Measurements from ENCODE around the gene AP3S1.
A peak's percentile ranks its signal among the peaks of the same experiment; 100 is the strongest.

AP3S1 gene

DNA sequence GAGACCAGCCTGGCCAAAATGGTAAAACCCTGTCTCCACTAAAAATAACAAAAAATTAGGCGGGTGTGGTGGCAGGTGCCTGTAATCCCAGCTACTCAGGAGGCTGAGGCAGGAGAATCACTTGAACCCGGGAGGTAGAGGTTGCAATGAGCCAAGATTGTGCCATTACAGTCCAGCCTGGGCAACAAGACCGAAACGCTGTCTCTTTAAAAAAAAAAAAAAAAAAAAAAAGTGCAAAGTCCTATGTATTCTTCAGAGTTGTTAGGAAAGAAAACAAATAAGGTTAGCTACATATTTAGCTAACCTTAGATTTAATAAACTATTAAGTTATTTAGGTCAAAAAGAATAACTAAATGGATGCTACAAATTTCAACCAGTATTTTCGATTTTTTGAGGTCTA lies 11.8 kb upstream of the AP3S1 start:
- no peak for DNase-seq

DNA sequence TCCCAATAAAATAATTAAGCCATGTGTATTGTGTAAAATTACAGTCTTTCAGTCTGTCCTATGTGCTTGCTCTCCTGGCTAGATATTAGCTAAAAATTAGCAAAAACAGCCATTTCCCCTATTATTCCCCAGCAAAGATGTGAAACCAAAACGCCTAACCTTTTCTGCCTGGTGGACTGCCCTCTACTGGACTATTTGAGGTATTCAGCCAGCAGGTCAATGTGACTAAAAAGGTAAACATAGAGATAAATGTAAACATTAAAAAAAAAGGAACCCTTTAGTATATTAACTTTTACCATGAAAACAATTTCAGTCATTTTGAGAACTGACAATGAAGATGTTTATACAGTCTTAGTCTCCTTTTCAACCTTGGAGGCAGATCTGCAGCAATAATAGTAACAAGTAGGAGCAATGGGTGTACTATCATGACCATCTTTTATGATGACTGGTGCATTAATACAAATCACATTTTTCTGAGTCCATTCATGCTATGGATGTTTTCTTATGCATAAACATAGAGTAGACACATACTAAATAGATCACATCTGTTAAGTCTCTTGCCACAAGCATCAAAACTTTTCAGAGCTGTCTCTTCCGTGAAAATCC lies 10.5 kb upstream of the AP3S1 start:
- DNase-seq = peak; percentile 35

DNA sequence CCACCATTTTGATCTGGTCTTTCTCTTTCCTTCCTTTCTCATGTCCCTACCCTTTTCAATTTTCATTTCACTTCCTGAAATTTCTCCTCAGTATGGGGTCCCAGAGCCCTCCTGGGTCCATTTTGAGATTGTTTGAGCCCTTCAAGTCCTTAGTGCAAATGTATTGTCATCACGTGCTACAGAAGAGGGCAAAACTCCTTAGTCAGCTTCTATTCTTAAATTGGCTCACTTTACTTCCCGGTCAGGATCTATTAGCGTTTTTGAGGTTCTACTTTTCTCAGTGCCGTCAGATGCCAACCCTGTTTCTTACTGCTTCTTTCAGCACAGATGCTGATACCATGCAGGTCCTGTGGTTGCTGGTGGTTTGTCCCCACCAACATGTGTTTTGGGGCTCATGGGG lies 6.3 kb upstream of the AP3S1 start:
- no peak for DNase-seq

DNA sequence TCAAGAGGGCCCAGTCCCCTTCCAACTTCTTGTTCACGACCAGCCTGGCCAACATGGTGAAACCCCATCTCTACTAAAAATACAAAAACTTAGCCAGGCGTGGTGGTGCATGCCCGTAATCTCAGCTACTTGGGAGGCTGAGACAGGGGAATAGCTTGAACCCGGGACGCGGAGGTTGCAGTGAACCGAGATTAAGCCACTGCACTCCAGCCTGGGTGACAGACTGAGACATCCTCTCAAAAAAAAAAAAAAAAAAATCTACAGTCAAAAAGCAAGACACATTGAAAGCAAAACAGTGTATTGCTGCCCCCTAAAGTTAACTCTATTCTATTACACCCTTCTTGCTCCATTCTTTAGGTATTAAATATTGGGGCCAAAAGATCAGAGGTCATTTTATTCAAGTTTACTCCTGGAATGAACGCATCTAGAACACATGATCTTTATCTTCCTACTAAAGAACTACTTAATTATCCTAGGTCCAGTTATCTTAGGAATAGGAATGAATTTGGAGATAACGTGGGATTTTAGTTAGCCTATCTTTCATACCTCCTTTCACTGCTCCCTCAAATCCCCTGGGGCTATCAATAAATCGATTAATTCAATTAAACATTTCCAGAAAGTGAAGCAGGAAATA lies 2.7 kb upstream of the AP3S1 start:
- DNase-seq = no peak

DNA sequence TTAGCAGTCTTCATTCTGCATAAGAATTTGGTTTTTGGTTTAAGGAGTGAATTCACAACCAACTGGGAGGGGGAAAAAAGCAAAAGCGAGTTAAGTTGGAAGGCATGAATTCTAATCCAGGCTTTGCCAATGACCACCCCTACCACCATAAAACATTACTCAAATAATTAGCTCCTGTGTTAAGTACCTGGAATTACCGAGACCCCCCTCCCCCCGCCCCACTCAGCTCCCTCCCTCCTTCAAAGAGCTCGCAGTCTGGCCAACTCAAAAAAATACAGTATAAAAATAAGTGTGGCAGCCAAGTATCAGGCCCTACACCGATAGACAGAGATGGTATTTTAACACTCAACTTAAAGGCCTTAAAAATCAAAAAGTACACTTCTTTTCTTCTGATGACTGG lies 862 bp upstream of the AP3S1 start:
- DNase-seq = peak; percentile 26

DNA sequence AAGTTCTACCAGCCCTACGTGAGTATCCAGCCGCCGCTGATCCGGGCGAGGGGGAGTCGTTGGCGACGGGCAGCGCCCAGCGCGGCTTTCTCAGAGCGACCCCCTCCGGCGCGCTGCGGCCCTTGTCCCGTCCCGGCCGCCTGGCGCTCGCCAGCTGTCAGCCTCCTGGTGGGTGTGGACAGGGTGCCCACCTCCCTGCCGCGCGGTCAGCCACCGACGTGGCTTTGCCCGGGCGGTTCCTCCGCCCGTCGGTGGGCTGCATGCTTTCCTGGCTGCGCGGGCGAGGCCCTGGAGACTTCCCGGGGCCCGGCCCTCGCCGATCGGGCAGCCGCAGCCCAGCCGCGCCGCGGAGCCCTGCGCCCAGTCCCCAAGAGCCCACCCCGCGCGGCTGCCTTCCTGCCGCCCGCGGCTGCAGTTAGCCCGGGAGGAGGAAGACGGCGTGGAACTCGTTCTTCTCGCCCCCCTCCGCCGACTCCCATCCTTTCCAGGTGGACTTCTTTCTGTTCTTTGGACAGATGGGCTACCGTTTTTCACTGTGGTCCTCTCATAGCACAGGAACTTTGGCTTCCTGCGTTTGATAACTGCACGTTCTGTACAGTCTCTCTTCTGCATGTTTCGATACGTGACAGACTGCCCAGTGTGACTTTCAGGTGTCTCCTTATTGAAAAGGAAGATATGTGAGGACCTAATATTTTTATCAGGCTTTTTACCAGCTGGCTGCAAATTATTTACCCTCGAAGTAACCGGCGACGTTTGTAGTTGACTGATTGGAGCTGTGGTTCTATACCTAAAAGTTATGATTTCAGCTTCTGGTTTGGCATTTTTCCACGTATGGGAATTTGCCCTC lies 577 bp downstream of the AP3S1 start:
- no peak for DNase-seq

DNA sequence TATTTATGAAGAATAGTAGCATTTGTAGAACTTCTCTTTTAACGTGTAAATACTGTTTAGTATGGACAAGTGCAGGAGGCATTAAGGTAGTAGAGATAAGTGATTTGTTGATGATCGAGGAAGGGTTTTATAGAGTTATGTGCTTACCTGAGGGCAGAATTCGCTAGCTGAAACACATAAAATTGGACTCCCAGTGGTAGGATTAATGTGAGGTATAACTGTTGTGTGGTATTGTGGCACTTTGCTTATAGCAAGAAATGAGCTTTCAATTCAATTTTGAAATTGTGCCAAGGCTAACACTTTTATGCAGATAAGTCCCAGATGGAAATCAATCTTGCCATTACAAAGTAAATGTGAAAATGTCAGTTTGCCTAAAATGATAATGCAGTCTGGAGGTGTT lies 1.2 kb downstream of the AP3S1 start:
- DNase-seq = no peak

DNA sequence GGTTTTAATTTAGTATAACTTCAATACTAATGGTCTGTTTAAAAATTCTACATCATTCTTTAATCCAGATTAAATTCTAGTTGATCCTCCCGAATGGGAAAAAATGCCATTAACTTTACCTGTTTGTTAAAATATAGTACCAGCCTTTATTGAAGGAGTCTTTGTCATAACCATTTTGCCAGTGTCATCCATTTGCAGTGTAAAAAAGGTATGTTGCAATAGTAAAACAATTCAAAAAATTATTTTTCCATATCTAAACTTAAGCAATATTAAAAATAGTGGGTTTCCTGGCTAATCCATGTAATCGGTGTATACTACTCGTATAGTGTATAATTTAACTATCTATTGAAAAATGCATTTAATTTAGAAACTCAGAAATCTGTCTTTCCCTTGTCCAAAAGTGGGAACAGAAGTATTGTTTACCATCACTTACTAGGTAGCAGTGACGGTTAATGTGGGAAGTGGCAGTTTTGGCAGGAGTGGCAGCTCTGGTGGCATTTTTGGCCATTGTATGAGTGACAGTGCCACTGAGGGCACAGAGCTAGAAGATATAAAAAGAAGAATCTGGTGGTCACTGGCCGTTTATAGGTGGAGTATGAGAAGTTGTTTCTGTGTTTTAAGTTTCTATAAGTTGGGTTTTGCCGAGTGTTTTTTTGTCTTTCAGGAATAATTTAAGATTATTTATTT lies 1.9 kb downstream of the AP3S1 start:
- no peak for DNase-seq

DNA sequence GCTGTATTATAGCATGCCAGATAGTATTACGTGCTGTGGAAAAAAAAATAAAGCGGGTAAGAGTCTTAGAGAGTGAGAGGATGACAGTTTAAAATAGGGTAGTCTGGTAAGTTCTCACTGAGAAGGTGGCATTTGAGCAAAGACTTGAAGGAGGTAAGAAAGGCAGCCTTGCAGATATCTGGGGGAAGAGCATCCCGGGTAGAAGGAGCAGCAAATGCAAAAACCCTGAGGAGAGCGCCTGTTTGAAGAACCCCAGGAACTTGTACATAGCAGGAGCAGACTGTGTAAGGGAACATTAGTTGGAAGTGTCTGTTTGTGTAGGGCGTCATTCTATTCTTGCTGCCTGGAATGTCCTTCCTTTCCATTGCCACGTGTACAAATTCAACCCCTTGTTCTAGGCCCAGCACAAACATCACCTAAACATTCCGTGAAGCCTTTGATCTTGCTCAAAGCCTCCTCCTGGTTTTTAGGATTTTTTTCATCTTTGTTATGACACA lies 2.6 kb downstream of the AP3S1 start:
- no peak for DNase-seq

DNA sequence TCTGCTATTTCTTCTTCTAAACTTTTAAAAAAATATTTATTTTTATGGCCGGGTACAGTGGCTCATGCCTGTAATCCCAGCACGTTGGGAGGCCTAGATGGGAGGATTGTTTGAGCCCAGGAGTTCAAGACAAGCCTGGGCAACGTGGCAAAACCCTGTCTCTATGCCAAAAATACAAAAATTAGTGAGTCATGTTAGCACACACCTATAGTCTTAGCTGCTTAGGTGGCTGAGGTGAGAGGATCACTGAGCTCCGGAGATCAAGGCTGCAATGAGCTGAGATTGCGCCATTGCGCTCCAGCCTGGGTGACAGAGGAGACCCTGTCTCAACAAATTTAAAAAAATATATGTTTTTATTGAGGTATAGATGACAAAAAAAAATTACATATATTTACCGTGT lies 5.6 kb downstream of the AP3S1 start:
- no peak for DNase-seq

DNA sequence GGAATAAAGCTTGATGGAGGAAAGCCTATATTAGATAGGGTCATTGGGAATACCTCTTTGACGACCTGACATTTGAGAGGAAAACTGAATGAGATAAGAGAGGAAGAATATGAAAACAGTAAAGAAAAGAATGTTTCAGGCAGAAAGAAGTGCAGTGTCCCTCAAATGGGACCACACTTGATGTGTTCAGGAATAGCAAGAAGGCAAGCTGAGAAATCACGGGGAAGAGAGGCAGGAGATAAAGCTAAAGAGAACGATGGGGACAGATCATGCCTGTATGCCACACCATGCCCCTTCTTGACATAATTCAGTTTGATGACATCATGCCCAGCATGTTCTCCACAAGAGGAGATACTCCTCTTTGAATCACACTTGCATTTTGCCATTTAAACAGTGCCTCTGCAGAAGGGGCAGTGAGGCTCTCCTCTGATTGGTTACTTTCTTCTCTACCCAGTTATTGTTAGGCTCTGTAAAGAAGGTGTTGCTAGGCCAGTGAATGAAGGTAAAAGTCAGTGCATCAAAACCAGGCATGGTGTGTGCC lies 7.6 kb downstream of the AP3S1 start:
- DNase-seq = no peak

DNA sequence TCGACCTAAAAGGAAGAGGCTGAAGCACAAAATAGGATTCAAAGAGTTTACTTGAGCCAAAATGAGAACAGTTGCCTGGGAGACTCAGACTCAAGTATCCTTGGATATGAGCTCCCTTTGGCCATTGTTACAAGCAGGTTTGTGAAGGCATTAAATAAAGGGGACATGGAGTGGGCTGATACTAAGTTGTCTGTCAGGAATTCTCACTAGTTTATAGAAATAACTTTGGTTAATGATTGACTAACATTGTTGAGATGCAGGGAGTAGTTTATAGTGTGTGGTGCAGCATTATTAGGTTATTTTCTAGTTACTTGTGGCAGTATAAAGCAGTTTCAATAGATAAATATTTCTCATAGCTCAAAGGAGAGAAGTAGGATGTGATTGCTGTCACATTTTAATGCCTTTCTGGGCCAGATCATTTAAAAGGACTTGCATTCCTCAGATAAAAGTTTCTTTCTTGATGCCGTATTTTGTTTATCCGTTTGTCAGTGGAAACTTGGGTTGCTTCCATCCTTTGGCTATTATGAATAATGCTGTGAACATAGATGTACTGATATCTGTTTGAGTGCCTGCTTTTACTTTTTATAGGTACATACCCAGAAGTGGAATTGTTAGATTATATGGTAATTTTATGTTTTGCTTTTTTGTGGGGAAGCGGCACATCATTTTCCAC lies 9.1 kb downstream of the AP3S1 start:
- no peak for DNase-seq

DNA sequence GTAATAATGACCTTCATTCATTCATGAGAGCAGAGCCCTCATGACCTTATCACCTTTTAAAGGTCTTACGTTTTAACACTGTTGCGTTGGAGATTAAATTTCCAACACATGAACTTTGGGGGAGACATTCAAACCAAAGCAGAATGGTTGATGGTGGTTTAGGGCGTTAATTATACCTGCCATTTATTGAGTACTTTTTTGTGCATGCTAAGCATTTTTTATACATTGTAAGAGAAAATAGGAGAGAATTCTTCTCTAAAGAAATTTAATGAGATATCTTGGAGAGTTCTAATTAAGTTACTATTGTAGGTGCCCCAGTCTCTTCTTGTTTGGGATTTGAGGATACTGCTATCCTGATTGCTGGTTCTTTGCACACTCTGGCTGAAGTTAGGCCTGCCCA lies 12.4 kb downstream of the AP3S1 start:
- no peak for DNase-seq

DNA sequence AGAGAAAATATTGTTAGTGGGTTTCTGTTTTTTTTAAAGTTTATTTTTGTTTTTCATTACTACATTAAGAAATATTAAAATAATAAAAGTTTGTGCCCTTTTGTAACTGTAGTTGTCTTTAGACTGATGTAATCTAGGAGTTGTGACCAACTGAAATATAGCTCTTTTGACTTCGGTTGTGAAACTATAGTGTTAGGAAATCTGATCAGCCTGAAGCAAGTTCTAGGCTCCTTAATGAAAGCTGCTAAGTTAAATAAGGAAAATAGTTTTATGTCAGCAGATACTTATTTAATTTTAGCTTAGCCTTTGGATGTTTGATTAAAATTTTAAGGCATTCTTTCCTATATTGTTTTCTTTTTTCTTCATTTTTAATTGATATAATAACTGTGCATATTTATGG lies 14.2 kb downstream of the AP3S1 start:
- DNase-seq = no peak

DNA sequence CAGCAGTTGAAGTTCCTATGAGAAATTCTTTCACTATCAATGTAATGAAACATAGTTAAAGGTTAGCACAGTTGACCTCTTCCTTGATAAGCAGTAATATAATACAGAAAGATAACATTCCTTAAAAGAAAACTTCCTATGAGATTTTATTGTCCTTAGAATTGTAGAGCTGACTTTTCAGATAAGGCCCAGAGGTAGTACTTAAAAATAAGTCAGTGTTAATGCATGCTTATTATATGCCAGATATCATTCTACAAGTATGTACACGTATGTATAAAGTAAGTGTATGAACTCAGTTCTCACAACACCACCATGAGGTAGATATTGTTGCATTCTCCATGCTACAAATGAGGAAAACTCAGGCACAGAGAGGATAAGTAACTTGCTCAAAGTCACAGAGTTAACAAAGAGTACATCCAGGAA lies 15.3 kb downstream of the AP3S1 start:
- no peak for DNase-seq

DNA sequence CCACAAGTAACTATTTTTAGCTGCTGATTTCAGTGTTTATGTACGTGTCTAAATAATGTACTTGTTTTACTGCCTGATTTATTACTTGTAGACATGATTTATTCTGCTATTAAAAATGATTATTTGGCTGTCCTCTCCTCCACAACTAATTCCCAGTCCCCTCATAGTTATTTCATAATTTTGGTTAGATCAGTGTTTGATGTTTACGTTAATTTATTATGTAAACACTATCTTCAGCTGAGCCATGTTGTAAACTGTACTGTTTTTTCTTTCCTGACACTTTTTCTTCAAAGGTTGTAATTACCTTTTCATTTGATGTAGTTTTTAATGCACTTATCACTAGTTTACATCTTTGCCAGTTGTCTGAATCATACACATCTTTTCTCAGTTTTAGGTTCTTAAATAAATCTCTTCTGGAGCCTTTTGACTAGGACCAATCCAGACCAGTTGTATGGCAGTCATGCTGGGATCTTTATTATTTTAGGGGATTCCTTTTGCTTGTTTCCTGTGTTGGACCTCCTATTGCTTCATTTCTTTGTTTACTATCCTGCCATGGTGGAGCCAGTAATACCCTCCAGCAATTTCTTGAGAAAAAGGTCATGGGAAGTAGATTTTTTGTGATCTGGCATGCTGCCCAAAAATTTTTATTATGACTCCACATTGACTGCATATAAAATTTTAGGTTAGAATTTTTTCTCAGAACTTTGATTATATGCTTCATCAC lies 16.1 kb downstream of the AP3S1 start:
- DNase-seq = no peak

DNA sequence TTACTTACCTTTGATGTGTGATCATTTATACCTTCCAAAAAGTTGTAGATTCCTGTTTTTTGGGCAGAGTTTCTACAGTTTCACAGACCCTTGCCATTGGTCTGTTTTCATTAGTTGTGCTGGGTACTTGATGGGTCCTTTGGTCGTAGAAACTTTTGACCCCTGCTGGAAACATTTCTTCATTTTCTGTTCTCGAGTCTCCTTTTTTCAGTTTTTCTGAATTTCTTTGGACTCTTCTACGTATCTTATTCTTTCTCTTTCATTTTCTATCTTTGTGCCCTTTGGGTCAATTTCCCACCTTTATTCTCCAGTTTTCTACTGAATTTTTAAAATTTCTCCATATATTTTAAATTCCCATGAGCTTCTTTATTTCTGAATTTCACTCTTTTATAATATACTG lies 16.7 kb downstream of the AP3S1 start:
- DNase-seq = no peak

DNA sequence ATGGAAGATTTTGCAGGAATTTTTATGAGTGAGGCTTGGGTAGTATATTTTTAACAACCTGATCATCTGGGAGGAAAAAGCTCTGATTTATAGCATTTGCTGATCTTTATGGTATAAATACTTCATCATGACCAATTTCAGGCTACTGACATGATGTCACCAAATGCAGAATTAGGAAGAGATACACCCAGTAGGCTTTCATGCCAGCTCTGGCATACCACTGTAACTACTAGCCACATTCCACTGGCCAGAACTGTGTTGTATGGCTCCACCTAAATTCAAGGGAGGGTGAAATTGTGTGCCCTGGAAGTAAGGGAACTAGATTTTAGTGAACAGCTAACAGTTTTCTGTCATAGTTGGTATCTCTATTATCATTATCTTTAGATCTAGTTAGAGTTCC lies 17.6 kb downstream of the AP3S1 start:
- DNase-seq = no peak

DNA sequence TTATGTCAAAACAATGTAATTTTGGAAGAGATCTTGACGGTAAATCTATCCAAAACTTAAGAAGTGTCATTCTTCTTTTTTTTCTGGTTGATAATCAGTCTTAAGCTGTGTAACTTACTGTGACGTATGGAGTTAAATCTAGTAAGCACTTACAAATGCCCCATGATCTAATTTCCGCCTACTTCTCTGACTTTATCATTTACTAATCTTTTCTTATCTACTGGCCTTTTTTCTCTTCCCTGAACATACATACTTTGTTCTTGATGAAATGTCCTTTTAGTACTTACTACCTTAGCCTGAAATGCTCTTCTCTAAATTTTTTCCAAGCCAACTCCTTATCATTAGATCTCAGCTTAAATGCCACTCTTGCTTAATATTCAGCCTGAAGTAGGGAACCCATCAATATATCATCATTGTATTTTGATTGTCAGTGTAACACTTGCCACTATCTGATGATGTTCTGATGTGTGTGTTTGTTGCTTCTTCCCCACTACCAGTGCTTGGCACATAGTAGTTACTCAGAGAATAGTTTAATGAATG lies 27.6 kb downstream of the AP3S1 start:
- no peak for DNase-seq

DNA sequence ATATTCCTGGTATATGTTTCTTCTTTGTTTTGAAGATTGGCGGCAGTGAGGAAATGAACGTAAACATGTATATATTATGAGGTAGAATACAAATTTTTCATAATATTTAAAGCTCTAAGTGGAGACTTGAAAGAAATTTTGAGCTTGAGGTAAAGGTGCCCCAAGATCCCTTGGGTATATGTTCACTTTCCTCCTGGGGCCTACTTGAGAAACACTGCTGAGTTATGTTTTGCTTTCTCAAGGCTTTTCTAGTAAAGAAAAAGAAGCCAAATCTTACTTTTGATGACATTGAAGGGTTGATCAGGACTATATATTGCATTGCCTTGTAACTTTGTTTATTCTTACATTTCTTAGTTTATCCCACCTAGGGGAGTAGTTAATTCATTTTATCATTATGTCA lies 30.7 kb downstream of the AP3S1 start:
- no peak for DNase-seq

DNA sequence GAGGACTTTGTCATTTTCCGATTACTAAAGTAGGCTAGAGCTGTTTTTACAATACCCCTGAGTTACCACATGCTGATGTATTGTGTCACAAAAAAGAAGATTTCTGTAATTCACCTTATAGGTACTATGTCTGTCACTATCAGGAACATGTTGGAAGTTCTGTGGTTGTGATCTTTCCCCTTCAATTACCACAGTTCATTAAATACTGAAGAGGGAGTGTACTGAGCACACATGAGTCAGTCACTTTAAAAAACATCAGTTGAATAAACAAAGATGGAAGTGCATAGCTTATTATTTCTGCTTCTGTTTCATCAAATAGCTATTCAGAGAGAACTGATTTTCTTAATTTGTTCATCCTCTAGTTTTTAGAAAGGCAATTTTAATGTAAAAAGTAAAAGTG lies 31.7 kb downstream of the AP3S1 start:
- no peak for DNase-seq

DNA sequence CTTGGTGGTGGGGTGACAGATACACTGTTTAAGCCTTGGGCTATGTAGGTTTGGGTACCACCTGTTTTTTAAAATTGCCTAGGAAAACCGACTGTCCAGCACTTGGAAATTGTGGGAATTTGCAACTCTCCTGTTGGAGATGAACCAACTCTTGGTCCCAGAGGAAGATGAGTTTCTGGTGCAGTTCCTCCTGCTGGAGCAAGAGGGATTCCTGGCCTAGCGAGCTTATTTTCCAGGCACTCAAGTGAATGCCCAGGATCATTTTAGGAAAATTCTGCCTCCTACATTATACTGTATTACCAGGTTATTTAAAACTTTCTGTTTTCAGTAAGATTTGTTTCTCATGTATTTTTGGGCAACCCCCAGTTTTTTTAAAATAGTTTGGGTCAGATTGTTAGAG lies 33.7 kb downstream of the AP3S1 start:
- no peak for DNase-seq

All from femur (tissue), 1 donor.